ENCODE results near the gene IVD.

Gene IVD

DNA sequence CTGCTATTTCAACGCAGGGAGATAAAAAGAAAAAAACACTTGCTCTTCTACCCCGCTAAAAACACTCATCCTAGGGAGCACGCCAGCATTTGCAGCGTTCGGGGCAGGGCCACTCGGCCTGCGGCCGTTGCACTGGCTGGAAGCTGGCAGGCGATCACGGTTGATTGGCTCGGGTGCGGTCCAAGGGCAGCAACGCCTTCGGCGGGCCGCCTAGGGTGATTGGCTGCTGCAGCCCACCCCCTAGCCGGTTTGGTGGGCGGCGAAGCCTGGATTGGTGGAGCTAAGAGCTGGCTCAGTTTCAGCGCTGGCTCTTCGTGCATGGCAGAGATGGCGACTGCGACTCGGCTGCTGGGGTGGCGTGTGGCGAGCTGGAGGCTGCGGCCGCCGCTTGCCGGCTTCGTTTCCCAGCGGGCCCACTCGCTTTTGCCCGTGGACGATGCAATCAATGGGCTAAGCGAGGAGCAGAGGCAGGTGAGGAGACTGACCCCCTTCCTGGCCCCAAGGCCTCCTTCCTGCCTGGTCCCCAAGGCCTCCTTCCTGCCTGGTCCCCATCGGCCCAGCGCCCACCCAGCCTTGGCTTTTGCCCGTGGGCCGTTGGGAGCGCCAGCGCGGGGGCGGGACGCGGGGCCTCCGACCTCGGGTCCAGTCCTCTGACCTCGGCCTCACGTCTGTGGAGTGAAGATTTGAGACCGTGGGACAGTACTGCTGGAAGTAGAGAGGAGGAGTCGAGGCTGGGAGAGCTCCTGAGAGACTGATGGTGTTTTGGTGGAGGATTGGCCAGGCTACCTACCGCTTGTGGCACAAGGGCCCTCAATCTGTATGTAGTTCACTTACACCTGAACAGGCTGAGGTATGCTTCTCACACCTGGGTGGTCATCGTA is at the start of gene IVD:
Gene IVD (plus strand): TSS at position 295 of the 881 bp plus-strand sequence. CDS start 33 bp downstream, at position 328.
- peak within 1 kb of the TSS; percentile 85 for H3K4me3 ChIP-seq (replicated peaks; ENCODE audit: low read depth, low read length)
- TF ChIP-seq, protein P1, sequence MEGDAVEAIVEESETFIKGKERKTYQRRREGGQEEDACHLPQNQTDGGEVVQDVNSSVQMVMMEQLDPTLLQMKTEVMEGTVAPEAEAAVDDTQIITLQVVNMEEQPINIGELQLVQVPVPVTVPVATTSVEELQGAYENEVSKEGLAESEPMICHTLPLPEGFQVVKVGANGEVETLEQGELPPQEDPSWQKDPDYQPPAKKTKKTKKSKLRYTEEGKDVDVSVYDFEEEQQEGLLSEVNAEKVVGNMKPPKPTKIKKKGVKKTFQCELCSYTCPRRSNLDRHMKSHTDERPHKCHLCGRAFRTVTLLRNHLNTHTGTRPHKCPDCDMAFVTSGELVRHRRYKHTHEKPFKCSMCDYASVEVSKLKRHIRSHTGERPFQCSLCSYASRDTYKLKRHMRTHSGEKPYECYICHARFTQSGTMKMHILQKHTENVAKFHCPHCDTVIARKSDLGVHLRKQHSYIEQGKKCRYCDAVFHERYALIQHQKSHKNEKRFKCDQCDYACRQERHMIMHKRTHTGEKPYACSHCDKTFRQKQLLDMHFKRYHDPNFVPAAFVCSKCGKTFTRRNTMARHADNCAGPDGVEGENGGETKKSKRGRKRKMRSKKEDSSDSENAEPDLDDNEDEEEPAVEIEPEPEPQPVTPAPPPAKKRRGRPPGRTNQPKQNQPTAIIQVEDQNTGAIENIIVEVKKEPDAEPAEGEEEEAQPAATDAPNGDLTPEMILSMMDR (IDR thresholded peaks at IDR 0.05; ENCODE audit: low read length, missing control alignments) = no peak
- peak; percentile 97 for DNase-seq (ENCODE audit: low read depth)

DNA sequence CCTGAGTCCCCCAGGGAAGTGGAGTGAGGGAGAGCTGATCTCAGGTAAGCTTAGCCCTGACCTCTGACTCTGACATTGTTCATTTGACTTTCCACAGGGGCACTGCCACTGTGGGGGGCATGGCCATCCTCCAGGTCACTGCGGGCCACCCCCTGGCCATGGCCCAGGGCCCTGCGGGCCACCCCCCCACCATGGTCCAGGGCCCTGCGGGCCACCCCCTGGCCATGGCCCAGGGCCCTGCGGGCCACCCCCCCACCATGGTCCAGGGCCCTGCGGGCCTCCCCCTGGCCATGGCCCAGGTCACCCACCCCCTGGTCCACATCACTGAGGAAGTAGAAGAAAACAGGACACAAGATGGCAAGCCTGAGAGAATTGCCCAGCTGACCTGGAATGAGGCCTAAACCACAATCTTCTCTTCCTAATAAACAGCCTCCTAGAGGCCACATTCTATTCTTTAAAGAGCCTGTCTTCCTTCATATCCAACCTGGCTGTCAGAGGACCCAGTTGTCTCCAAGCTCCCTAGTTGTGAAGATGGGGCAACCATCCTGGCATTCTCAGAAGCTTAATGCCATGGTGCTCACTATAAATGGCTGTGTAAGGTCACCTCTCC is 49.5 kb upstream of the IVD start:
- H3K4me3 ChIP-seq (replicated peaks; ENCODE audit: low read depth, low read length) = no peak overlapping the region
- TF ChIP-seq, protein P1 (IDR thresholded peaks at IDR 0.05; ENCODE audit: low read length, missing control alignments) = no peak
- DNase-seq (ENCODE audit: low read depth) = no peak

DNA sequence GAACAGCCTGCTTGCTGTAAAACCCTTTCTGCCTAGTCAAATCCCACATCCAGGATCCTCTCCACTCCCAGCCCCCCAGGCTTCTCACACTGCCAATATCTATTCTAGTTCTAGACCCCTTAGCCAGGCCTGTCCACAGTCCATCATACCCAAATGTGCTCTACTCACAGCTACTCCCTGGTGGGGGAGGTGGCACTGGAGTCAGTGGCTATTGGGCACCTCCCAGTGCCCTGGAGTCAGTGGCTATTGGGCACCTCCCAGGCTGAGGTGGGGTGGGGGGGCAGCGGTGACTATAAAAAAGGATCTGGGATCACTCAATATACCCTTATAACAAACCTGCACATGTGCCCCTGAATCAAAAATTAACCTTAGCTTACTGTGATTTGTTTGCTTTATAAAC is 48.3 kb upstream of the IVD start:
- TF ChIP-seq, protein P1 (IDR thresholded peaks at IDR 0.05; ENCODE audit: low read length, missing control alignments) = no peak
- no peak for DNase-seq (ENCODE audit: low read depth)
- no peak overlapping the region for H3K4me3 ChIP-seq (replicated peaks; ENCODE audit: low read depth, low read length)

DNA sequence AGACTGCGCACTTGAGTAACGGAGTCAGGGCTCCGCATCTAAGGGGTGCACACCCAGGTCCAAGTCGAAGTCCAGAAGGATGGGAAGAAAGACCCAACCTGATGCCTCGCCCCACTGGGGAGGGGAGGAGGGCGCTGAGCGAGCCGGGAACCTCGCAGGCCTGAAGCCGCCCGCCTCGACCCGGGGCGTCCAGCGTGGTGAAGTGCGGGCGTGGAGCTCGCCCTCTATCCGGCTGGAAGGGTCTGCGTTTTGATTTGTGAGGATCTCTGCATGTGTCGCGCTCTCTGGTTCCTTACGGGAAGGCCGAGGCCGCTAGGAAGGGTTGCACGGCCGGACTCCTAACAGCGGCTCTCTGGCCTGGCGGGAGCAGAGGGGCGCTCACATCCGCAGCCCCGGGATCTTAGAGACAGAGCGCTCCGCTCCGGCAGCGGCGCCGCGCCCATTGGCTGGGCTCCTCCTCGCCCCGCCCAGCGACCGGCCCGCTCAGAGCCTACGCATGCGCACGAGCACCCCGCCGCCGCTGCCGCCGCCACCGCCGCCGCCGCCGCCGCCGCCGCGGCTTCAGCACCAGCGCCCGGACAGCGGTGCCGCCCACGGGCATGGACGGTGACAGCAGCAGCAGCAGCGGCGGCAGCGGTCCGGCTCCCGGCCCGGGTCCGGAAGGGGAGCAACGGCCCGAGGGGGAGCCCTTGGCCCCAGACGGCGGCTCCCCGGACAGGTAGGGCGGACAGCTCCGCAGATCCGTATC is 47.7 kb upstream of the IVD start, which contains the start of gene DISP2:
Gene DISP2 (plus strand): TSS at position 497 of the 748 bp plus-strand sequence. CDS start 103 bp downstream, at position 600.
- TF ChIP-seq, protein P1 (IDR thresholded peaks at IDR 0.05; ENCODE audit: low read length, missing control alignments) = no peak
- DNase-seq (ENCODE audit: low read depth) = peak; percentile 76
- peak within 1 kb of the TSS; percentile 54 for H3K4me3 ChIP-seq (replicated peaks; ENCODE audit: low read depth, low read length)

DNA sequence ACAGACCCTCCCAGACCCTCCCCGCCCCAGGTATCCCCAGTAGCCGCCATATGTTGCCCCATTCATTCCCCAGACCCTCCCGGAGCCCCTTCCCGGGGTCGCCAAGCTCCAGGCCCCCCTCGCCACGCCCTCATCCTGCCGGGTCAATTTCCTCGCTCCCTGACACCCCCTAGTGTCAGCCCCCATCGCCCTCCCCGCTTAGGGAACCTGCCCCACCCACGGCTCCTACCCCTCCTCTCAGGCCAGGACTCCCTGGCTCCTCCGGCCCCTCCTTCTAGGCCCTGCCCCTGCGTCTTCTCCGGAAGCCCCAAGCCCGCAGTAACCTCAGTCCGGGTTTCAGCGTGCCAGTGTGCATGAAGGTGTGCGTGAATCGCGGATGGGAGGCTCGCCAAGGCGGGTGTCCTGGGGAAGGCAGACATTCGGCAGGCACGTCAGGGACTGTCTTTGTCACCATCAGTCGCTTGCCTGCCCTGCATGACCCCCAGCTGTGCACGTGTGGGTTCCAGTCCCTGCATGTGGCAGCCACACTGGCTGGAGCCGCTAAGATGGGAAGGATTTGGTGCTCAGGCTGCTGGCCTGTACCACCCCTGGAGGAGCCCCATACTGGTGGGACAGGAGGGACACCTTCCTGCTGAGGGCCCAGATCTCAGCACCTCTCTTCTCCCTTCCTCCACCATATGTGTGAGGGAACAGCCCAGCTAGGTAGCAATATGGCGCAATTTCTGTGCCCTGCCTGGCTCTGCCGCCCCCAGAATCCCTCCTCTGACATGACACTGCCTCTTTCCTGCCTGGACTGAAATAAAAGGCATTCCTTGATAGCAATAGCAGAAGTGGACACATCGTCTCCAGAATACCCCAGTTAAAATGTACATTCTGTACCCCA is 46.9 kb upstream of the IVD start:
- peak overlapping the region; percentile 54 for H3K4me3 ChIP-seq (replicated peaks; ENCODE audit: low read depth, low read length)
- DNase-seq (ENCODE audit: low read depth) = no peak
- TF ChIP-seq, protein P1 (IDR thresholded peaks at IDR 0.05; ENCODE audit: low read length, missing control alignments) = no peak

DNA sequence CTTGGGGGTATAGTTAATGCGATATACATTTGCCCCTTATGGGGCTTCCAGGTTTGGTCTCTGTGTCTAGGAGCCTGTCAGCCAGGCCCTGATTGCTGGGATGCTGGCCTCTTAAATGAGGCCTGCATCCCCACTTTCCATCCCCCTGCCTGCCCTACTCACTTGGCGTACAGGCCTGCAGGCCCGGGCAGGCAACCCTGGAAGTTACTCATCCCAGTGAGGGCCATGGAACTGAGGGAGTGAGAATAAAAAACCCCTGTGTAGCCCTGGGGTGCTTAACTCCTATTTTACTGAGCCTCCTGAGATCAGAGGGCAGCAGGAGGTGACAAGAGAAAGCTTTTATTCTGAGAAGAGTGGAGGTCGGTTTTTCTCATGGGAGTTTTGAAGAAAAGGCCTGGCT is 45.6 kb upstream of the IVD start:
- no peak for DNase-seq (ENCODE audit: low read depth)
- TF ChIP-seq, protein P1 (IDR thresholded peaks at IDR 0.05; ENCODE audit: low read length, missing control alignments) = no peak
- no peak overlapping the region for H3K4me3 ChIP-seq (replicated peaks; ENCODE audit: low read depth, low read length)
